Measurements from ENCODE around the gene GP1BA.

GP1BA gene

GRCh38 chr17:4934173-4934979 lies 2.3 kb downstream of the GP1BA start:
- H2AFZ ChIP-seq (ENCODE audit: low read length), result no peak overlapping the region

DNA sequence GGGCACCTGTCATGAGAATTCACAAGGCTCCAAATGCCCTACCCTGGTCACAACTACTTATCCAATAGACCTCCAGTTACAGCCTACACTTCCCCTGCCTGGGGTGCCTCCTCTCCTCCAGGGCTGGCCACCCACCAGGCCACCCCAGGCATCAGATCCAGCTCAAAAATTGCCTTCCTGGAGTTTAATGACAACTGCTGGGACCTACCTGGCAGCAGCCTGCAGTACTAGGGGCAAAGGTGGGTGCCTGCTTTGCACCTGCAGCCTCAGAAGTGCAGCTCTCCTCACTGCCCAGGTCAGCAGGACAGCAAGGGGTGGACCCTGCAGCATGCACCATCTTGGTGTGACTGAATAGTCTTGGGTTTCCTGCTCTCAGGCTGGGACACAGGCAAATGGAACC lies 3.6 kb downstream of the GP1BA start:
- H3F3A ChIP-seq (ENCODE audit: insufficient read depth, low read length), result no peaks in the 10 kb centered on the region
- H3K27me3 ChIP-seq (ENCODE audit: insufficient read depth, low read length), result no peaks in the 10 kb centered on the region
- TF ChIP-seq EZH2 (IDR thresholded peaks at IDR 0.05; ENCODE audit: borderline replicate concordance, low read length) (no peak), CTCF (IDR thresholded peaks at IDR 0.05; ENCODE audit: low read length) (no peak)
- H3K4me2 ChIP-seq (ENCODE audit: low read length), result no peak overlapping the region
- peaks cover 9% of the 10 kb centered on the region; the same call in 1 of the 2 replicates for H3K79me2 ChIP-seq (ENCODE audit: insufficient read depth, low read length)
- no peaks in the 10 kb centered on the region for H4K20me1 ChIP-seq (ENCODE audit: insufficient read depth, low read length)
- no peaks in the 10 kb centered on the region for H3K9me3 ChIP-seq (ENCODE audit: low read length)
- H3K9me2 ChIP-seq (ENCODE audit: low read depth, low read length), result no peaks in the 10 kb centered on the region
- H3K27ac ChIP-seq (ENCODE audit: low read depth, low read length, poor library complexity, severe bottlenecking), result no peak overlapping the region
- H2AFZ ChIP-seq (ENCODE audit: low read length), result no peak overlapping the region
- peaks cover 40% of the 10 kb centered on the region for H3K36me3 ChIP-seq (ENCODE audit: insufficient read depth, low read length)
- H3K4me1 ChIP-seq (ENCODE audit: insufficient read depth, low read length, severe bottlenecking), result peaks cover 16% of the 10 kb centered on the region
- H3K9ac ChIP-seq (ENCODE audit: low read length), result no peak overlapping the region
- no peak overlapping the region for H3K4me3 ChIP-seq (ENCODE audit: low read depth, low read length, poor library complexity, severe bottlenecking)

More at GRCh38 chr17:4934173-4934979, 2.3 kb downstream of the GP1BA start:
- Histone ChIP-seq H3K4me1 (ENCODE audit: insufficient read depth, low read length, severe bottlenecking) (peaks cover 16% of the 10 kb centered on the region), H3K79me2 (ENCODE audit: insufficient read depth, low read length) (peaks cover 6% of the 10 kb centered on the region; the same call in 1 of the 2 replicates), H3K27ac (ENCODE audit: low read depth, low read length, poor library complexity, severe bottlenecking) (no peak overlapping the region), H3K4me3 (ENCODE audit: low read depth, low read length, poor library complexity, severe bottlenecking) (no peak overlapping the region), H3K9me2 (ENCODE audit: low read depth, low read length) (no peaks in the 10 kb centered on the region), H3K9me3 (ENCODE audit: low read length) (no peaks in the 10 kb centered on the region), H3K27me3 (ENCODE audit: insufficient read depth, low read length) (no peaks in the 10 kb centered on the region), H3K36me3 (ENCODE audit: insufficient read depth, low read length) (peaks cover 39% of the 10 kb centered on the region), H4K20me1 (ENCODE audit: insufficient read depth, low read length) (no peaks in the 10 kb centered on the region), H3K9ac (ENCODE audit: low read length) (no peak overlapping the region), H3F3A (ENCODE audit: insufficient read depth, low read length) (no peaks in the 10 kb centered on the region), H3K4me2 (ENCODE audit: low read length) (no peak overlapping the region)
- TF ChIP-seq CTCF (IDR thresholded peaks at IDR 0.05; ENCODE audit: low read length) (no peak), EZH2 (IDR thresholded peaks at IDR 0.05; ENCODE audit: borderline replicate concordance, low read length) (no peak)

- no peak for TF ChIP-seq EZH2 (IDR thresholded peaks at IDR 0.05; ENCODE audit: borderline replicate concordance, low read length)
- no peak for TF ChIP-seq CTCF (IDR thresholded peaks at IDR 0.05; ENCODE audit: low read length)
- H3K4me1 ChIP-seq (ENCODE audit: insufficient read depth, low read length, severe bottlenecking), result peaks cover 22% of the 10 kb centered on the region
- H2AFZ ChIP-seq (ENCODE audit: low read length), result no peak overlapping the region
- H3K79me2 ChIP-seq (ENCODE audit: insufficient read depth, low read length), result peaks cover 16% of the 10 kb centered on the region; the same call in 1 of the 2 replicates
- H3K27me3 ChIP-seq (ENCODE audit: insufficient read depth, low read length), result no peaks in the 10 kb centered on the region
- H3K4me2 ChIP-seq (ENCODE audit: low read length), result no peak overlapping the region
- no peaks in the 10 kb centered on the region for H3K9me3 ChIP-seq (ENCODE audit: low read length)
- H3F3A ChIP-seq (ENCODE audit: insufficient read depth, low read length), result no peaks in the 10 kb centered on the region
- no peak overlapping the region for H3K9ac ChIP-seq (ENCODE audit: low read length)
- H3K4me3 ChIP-seq (ENCODE audit: low read depth, low read length, poor library complexity, severe bottlenecking), result no peak overlapping the region
- H3K36me3 ChIP-seq (ENCODE audit: insufficient read depth, low read length), result peaks cover 37% of the 10 kb centered on the region
- H3K27ac ChIP-seq (ENCODE audit: low read depth, low read length, poor library complexity, severe bottlenecking), result no peak overlapping the region
- no peaks in the 10 kb centered on the region for H3K9me2 ChIP-seq (ENCODE audit: low read depth, low read length)
- no peaks in the 10 kb centered on the region for H4K20me1 ChIP-seq (ENCODE audit: insufficient read depth, low read length)
Measured at GRCh38 chr17:4936436-4936835, 4.4 kb downstream of the GP1BA start.

Data from OCI-LY1 (cell line).